Stimulated activated CD8-positive, alpha-beta memory T cell treated with anti-CD3 and anti-CD28 coated beads, Interleukin-12 subunit alpha, Interleukin-12 subunit beta, amount 100 ng/mL, for 4 hours (primary cell): ENCODE results near the gene SUB1.

Source experiments
- DNase-seq: peaks from one replicate; pipeline ENCODE4 v3.0.0-alpha.2; 2020; ENCODE audit warnings: low read depth

Gene SUB1

DNA sequence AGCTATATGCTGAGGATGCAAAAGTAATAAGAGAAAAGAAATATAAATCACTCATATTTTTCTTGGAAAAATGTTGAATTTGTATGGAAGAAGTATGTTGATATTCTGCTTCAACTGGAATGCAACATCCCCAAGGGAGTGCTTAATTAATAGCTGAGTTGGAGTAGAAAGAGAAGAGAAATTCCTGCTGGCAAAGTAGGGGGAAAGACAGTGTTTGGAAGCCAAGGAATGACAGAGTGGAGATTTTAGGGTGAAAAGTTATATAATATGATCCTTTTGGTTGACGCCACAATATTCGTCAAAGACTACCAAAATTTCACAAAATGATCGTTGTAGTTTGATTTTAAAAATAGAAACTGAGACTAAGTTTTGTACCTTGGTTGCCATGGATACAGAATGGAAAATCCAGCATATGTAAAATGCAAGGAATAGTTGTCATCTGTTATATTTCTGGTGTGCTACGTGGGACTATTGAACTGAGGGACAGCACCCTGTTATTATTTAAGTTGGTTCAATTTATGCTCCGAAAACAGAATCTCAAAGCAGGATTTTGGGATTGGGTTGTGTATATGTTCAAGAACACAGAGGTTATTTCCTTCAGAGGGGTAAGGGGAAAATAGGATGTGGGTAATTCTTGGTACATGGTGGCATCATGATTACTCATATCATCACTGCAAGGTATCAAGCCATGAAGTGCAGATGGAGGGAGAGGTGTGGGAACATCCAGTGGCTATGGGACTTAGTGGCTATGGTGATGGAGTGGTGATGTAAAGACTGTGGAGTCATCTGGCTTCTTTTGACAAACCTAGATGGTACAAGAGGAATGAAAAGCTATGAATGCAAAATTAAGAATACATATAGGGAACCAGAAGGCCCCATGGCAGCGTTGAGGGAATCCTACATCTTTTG lies 61.0 kb downstream of the SUB1 start:
- DNase-seq, result no peak

DNA sequence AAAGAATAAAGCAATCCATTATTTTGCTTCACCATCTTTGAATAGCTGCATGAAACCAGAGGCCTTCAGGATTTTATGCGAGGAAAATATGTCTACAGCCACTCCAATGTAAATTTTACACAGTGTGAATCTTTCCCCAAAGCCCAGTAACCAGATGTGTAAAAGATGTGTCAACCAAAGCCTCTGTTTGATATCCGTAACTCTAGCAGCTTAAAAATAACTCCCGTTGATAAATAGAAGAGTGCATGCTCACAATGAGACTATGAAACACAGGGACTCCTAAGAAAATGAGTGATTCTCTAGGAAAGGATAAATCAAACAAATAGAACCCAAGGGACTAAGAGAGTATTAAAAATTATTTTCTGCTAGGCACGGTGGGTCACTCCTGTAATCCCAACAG lies 65.7 kb downstream of the SUB1 start:
- no peak for DNase-seq

DNA sequence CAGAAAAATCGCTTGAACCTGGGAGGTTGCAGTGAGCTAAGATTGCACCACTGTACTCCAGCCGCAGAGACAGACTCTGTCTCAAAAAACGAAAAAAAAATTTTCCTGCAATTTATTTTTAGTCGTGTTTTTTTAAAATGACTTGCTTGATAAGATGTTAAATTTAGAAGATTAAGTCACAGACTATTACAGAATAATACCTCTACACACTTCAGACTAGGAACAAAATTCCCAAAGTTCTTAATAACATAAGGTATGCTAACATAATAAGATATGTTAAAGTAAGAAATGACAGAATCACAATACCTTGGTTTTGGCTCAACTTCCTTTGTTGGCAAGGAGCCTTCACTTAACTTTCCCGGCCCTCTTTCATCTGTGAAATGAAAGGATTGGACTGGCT lies 66.3 kb downstream of the SUB1 start:
- DNase-seq, result no peak
